ENCODE measurements around the gene EML4. TPM values are rescaled to one million over a fixed set of nuclear protein-coding genes. Genes with fewer than 3 reads are reported as not detected.
A peak's percentile ranks its signal among the peaks of the same experiment; 100 is the strongest.

EML4 gene
- total and polyA plus RNA-seq, 2 of the 13 experiments (the other 11 are each of a cell fraction or from before 2014, with no cell fraction given) = 243 to 476 TPM

- TF ChIP-seq, protein P1, sequence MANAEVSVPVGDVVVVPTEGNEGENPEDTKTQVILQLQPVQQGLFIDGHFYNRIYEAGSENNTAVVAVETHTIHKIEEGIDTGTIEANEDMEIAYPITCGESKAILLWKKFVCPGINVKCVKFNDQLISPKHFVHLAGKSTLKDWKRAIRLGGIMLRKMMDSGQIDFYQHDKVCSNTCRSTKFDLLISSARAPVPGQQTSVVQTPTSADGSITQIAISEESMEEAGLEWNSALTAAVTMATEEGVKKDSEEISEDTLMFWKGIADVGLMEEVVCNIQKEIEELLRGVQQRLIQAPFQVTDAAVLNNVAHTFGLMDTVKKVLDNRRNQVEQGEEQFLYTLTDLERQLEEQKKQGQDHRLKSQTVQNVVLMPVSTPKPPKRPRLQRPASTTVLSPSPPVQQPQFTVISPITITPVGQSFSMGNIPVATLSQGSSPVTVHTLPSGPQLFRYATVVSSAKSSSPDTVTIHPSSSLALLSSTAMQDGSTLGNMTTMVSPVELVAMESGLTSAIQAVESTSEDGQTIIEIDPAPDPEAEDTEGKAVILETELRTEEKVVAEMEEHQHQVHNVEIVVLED (CRISPR knock-in tag; IDR thresholded peaks at IDR 0.05; ENCODE audit: borderline replicate concordance) = no peak
- TF ChIP-seq TOPORS (CRISPR knock-in tag; IDR thresholded peaks at IDR 0.05) (no peak), NBN (conservative IDR thresholded peaks at IDR 0.05) (no peak), SPEN (CRISPR knock-in tag; IDR thresholded peaks at IDR 0.05; ENCODE audit: low read depth) (no peak), SYNCRIP (IDR thresholded peaks at IDR 0.05; ENCODE audit: insufficient read depth, low read depth, low read length) (no peak), ZNF225 (CRISPR knock-in tag; IDR thresholded peaks at IDR 0.05) (no peak), MYPOP (CRISPR knock-in tag; IDR thresholded peaks at IDR 0.05) (no peak), HNRNPH1 (optimal IDR thresholded peaks at IDR 0.05; ENCODE audit: low read depth, low read length) (no peak), LCORL (IDR thresholded peaks at IDR 0.05) (no peak), LCORL (CRISPR knock-in tag; IDR thresholded peaks at IDR 0.05) (no peak), ZBTB42 (CRISPR knock-in tag; IDR thresholded peaks at IDR 0.05) (no peak), NFYB (CRISPR knock-in tag; IDR thresholded peaks at IDR 0.05) (no peak), MAX (IDR thresholded peaks at IDR 0.05) (0 out of 2 replicates have a peak, but pooled peaks have one; percentile 1), ZNF317 (CRISPR knock-in tag; IDR thresholded peaks at IDR 0.05) (no peak), E2F1 (CRISPR knock-in tag; IDR thresholded peaks at IDR 0.05) (no peak), SMC3 (IDR thresholded peaks at IDR 0.05; ENCODE audit: low read length) (no peak), TBX2 (CRISPR knock-in tag; IDR thresholded peaks at IDR 0.05; ENCODE audit: borderline replicate concordance) (no peak; the same call in 1 of the 2 replicates), KMT2B (CRISPR knock-in tag; IDR thresholded peaks at IDR 0.05) (no peak), JUND (CRISPR knock-in tag; IDR thresholded peaks at IDR 0.05) (no peak), GFI1 (CRISPR knock-in tag; IDR thresholded peaks at IDR 0.05; ENCODE audit: borderline replicate concordance) (peak; percentile 54), NAIF1 (CRISPR knock-in tag; IDR thresholded peaks at IDR 0.05; ENCODE audit: borderline replicate concordance) (no peak), CEBPG (CRISPR knock-in tag; IDR thresholded peaks at IDR 0.05) (peak; percentile 64), BCL3 (CRISPR knock-in tag; IDR thresholded peaks at IDR 0.05) (no peak), ATAD3A (CRISPR knock-in tag; IDR thresholded peaks at IDR 0.05) (no peak), ZNF713 (CRISPR knock-in tag; IDR thresholded peaks at IDR 0.05) (no peak)
- TF ChIP-seq, protein P2, sequence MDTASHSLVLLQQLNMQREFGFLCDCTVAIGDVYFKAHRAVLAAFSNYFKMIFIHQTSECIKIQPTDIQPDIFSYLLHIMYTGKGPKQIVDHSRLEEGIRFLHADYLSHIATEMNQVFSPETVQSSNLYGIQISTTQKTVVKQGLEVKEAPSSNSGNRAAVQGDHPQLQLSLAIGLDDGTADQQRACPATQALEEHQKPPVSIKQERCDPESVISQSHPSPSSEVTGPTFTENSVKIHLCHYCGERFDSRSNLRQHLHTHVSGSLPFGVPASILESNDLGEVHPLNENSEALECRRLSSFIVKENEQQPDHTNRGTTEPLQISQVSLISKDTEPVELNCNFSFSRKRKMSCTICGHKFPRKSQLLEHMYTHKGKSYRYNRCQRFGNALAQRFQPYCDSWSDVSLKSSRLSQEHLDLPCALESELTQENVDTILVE (CRISPR knock-in tag; IDR thresholded peaks at IDR 0.05) = peak; percentile 56; the same call in 1 of the 2 replicates
Measured at GRCh38 chr2:42359965-42360483, 190.9 kb downstream of the EML4 start (continued).

Measured in HepG2 (cell line).